Natural killer cell (primary cell): ENCODE data around the gene TEX53. TPM values are rescaled to one million over a fixed set of nuclear protein-coding genes. Genes with fewer than 3 reads are reported as not detected.

Experiments
- ATAC-seq, 3 donors: fragments of 150-1000 bp in 2 of 3; fragments of 200-7000 bp in 1 of 3; cut with Tn5 transposase; 1 replicate in 1 of 3; 2 replicates in 2 of 3; pipeline ENCODE4 v1.10.0; 2021; ENCODE audit warnings: mild to moderate bottlenecking in 2 of 3, moderate library complexity in 2 of 3
- DNase-seq, 2 donors: peaks; one replicate each; pipeline versions ENCODE4 v3.0.0 to v3.0.0-alpha.2; 2013 to 2021; ENCODE audit warnings: mixed read lengths in 1 of 2
- H3K27ac ChIP-seq: one replicate; pipeline ENCODE4 v1.5.1; 2013; ENCODE audit warnings: mild to moderate bottlenecking, low read length
- H3K27me3 ChIP-seq: one replicate; pipeline ENCODE4 v1.6.1; 2013; ENCODE audit warnings: low read length; ENCODE audit not compliant: control insufficient read depth, insufficient read depth
- H3K36me3 ChIP-seq: one replicate; pipeline ENCODE4 v1.6.1; 2013; ENCODE audit warnings: low read length; ENCODE audit not compliant: control insufficient read depth, insufficient read depth
- H3K4me1 ChIP-seq: one replicate; pipeline ENCODE4 v1.6.1; 2013; ENCODE audit warnings: low read length; ENCODE audit not compliant: control insufficient read depth, insufficient read depth
- H3K4me3 ChIP-seq: one replicate; pipeline ENCODE4 v1.5.1; 2013; ENCODE audit warnings: low read length
- H3K9me3 ChIP-seq: one replicate; pipeline ENCODE4 v1.6.1; 2013; ENCODE audit warnings: low read length; ENCODE audit not compliant: control insufficient read depth, insufficient read depth
- H3K27ac Mint-ChIP-seq, 2 donors: one replicate each; pipeline ENCODE4 v1.8.0; 2022; ENCODE audit warnings: mild to moderate bottlenecking in 2 of 2, mixed read lengths in 2 of 2, moderate library complexity in 1 of 2
- H3K27me3 Mint-ChIP-seq, 2 donors: one replicate each; pipeline ENCODE4 v1.8.0; 2022; ENCODE audit warnings: low read depth in 2 of 2, mixed read lengths in 2 of 2
- H3K36me3 Mint-ChIP-seq: one replicate; pipeline ENCODE4 v1.8.0; 2022; ENCODE audit warnings: mixed read lengths
- H3K4me1 Mint-ChIP-seq, 2 donors: one replicate each; pipeline ENCODE4 v1.8.0; 2022; ENCODE audit warnings: mixed read lengths in 2 of 2
- H3K4me3 Mint-ChIP-seq: one replicate; pipeline ENCODE4 v1.8.0; 2022; ENCODE audit warnings: mild to moderate bottlenecking, moderate library complexity, mixed read lengths
- H3K9me3 Mint-ChIP-seq, 2 donors: one replicate each; pipeline ENCODE4 v1.8.0; 2022; ENCODE audit warnings: mixed read lengths in 2 of 2
- CTCF ChIP-seq: fragments of 200-600 bp; IDR thresholded peaks from one replicate; pipeline ENCODE4 v1.8.0; 2022; ENCODE audit warnings: antibody characterized with exemption
- WGBS: methylation state at CpG from one replicate; pipeline ENCODE4 v1.1.7; 2013; ENCODE audit warnings: missing lambda C conversion rate; ENCODE audit not compliant: insufficient coverage; 5-methylcytosine and 5-hydroxymethylcytosine counted together
- intact Hi-C: fragments of 100-400 bp; cut with micrococcal nuclease; formaldehyde crosslinking; loops from one replicate; pipeline ENCODE4 v1.14.2; 2022
- total RNA-seq, 4 donors: library from RNA; stranded (reverse); fragments of 120-200 nt in 1 of 4; gene quantifications; one replicate each; pipeline versions ENCODE4 v1.2.3 to v1.2.4, GENCODE V29; 2013 to 2022

Gene TEX53
- total RNA-seq, 3 donors from 2014 or later (not counting 1 experiment from before 2014, with no cell fraction given): not detected

- Histone ChIP-seq H3K4me1 (peaks cover 8% of the 10 kb centered on the region), H3K27ac (no peak overlapping the region), H3K9me3 (no peaks in the 10 kb centered on the region), H3K4me3 (no peak overlapping the region), H3K27me3 (no peaks in the 10 kb centered on the region), H3K36me3 (no peaks in the 10 kb centered on the region)
- peak in 2 of 3 donors; percentile 53 to 61 for ATAC-seq
- Mint-ChIP-seq H3K27me3 (peaks cover 0 to 2% of the 10 kb centered on the region in 2 donors), H3K4me1 (peaks cover 0 to 11% of the 10 kb centered on the region in 2 donors), H3K27ac (no peak overlapping the region), H3K36me3 (no peaks in the 10 kb centered on the region), H3K9me3 (no peaks in the 10 kb centered on the region), H3K4me3 (no peak overlapping the region)
- peak in 1 of 2 donors; percentile 51 for DNase-seq
- WGBS: 36% methylated on average over 7 of the region's 7 CpGs
- intact Hi-C loops: no loop called here
- TF ChIP-seq CTCF: no peak
Measured at GRCh38 chr9:114696814-114697544, 39.4 kb upstream of the TEX53 start.

- H3K4me1 Mint-ChIP-seq: peaks cover 0 to 11% of the 10 kb centered on the region in 2 donors
- H3K9me3 Mint-ChIP-seq: no peaks in the 10 kb centered on the region
- no peak overlapping the region for H3K4me3 Mint-ChIP-seq
- H3K27ac Mint-ChIP-seq: no peak overlapping the region
- intact Hi-C loops: no loop called here
- WGBS: 93% methylated on average over 2 of the region's 2 CpGs
- Histone ChIP-seq H3K4me1 (peaks cover 13% of the 10 kb centered on the region), H3K27me3 (no peaks in the 10 kb centered on the region), H3K27ac (no peak overlapping the region), H3K4me3 (no peak overlapping the region), H3K36me3 (no peaks in the 10 kb centered on the region), H3K9me3 (no peaks in the 10 kb centered on the region)
- DNase-seq (no peak), ATAC-seq (no peak)
- H3K36me3 Mint-ChIP-seq: no peaks in the 10 kb centered on the region
- TF ChIP-seq CTCF: no peak
- H3K27me3 Mint-ChIP-seq: peaks cover 3 to 12% of the 10 kb centered on the region in 2 donors
Measured at GRCh38 chr9:114695948-114696347, 38.3 kb upstream of the TEX53 start.

DNA sequence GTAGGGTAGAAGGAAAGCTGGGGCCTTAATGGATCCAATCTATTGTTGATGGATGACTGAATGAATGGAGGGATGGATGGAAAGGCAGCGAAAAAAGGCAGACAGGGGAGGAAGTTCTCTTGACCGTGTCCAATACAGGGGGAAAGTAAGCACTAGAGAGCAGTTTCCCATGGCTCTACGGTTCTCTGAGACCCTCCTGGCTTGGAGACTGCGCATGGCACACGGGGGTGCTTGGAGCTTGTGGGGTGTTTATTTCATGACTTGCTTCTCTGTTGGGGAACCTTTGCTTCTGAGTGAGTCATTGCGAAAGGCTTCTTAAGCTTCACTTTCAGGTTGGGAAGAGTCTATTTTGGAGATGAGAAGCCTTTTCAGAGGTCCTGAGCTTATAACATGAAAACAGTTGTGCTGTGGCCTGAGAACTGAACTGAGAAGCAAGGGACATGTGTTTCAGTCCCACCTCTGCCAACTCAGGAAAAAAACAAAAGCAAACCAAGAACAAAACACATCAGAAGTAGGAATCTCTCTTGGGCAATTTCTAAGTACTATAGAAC lies 37.2 kb upstream of the TEX53 start:
- TF ChIP-seq CTCF: no peak
- Mint-ChIP-seq H3K4me3 (no peak overlapping the region), H3K9me3 (no peaks in the 10 kb centered on the region), H3K27ac (no peak overlapping the region), H3K4me1 (peaks cover 0 to 11% of the 10 kb centered on the region in 2 donors), H3K27me3 (peaks cover 5 to 15% of the 10 kb centered on the region in 2 donors), H3K36me3 (no peaks in the 10 kb centered on the region)
- ATAC-seq: no peak
- no peaks in the 10 kb centered on the region for H3K27me3 ChIP-seq
- WGBS: 86% methylated on average over 6 of the region's 6 CpGs
- no peak overlapping the region for H3K27ac ChIP-seq
- no peaks in the 10 kb centered on the region for H3K9me3 ChIP-seq
- H3K4me3 ChIP-seq: no peak overlapping the region
- DNase-seq: no peak
- H3K36me3 ChIP-seq: no peaks in the 10 kb centered on the region
- H3K4me1 ChIP-seq: peaks cover 13% of the 10 kb centered on the region
- intact Hi-C loops: no loop called here
